WTC11 (cell line): ENCODE results near the gene KIF14. TPM values are rescaled to one million over a fixed set of nuclear protein-coding genes. Genes with fewer than 3 reads are reported as not detected.

ENCODE experiments used
- ATAC-seq: fragments of 200-7000 bp; cut with Tn5 transposase; 2 replicates; pipeline ENCODE4 v1.10.0; 2021; ENCODE audit warnings: mild to moderate bottlenecking, moderate library complexity
- CTCF ChIA-PET: fragments of 300-600 bp; sonication (Branson Sonifier 250); formaldehyde crosslinking; loops from one replicate; lab custom pipeline; 2021; ENCODE audit warnings: antibody characterized with exemption; lab: Charles Lee
- POLR2A ChIA-PET: fragments of 350-600 bp; sonication (Branson Sonifier 250); formaldehyde crosslinking; loops from one replicate; lab custom pipeline; 2021; ENCODE audit warnings: antibody characterized with exemption; lab: Charles Lee
- DNase-seq: peaks from one replicate; pipeline ENCODE4 v3.0.0; 2021; ENCODE audit warnings: low spot score
- H3K27ac Mint-ChIP-seq: 2 replicates; pipeline ENCODE4 v1.8.0; 2021; ENCODE audit warnings: mixed read lengths
- H3K27me3 Mint-ChIP-seq: 2 replicates; pipeline ENCODE4 v1.8.0; 2021; ENCODE audit warnings: low read depth, mild to moderate bottlenecking, moderate library complexity, mixed read lengths
- H3K36me3 Mint-ChIP-seq: 2 replicates; pipeline ENCODE4 v1.8.0; 2021; ENCODE audit warnings: mixed read lengths
- H3K4me1 Mint-ChIP-seq: 2 replicates; pipeline ENCODE4 v1.8.0; 2022; ENCODE audit warnings: mixed read lengths
- H3K4me3 Mint-ChIP-seq: 2 replicates; pipeline ENCODE4 v1.8.0; 2021; ENCODE audit warnings: mild to moderate bottlenecking, moderate library complexity, mixed read lengths
- H3K9me3 Mint-ChIP-seq: 2 replicates; pipeline ENCODE4 v1.8.0; 2021; ENCODE audit warnings: mixed read lengths
- ELF4 ChIP-seq: sonication (generic); formaldehyde crosslinking; IDR thresholded peaks from 2 replicates; pipeline ENCODE4 v1.8.1; 2022; ENCODE audit warnings: low read depth, mild to moderate bottlenecking, moderate library complexity, missing genetic modification reagents
- ETV6 ChIP-seq: sonication (generic); formaldehyde crosslinking; IDR thresholded peaks from 2 replicates; pipeline ENCODE4 v1.8.1; 2022; ENCODE audit warnings: mild to moderate bottlenecking, missing genetic modification reagents
- FOXP1 ChIP-seq: sonication (generic); formaldehyde crosslinking; IDR thresholded peaks from 2 replicates; pipeline ENCODE4 v1.8.0; 2022; ENCODE audit warnings: missing genetic modification reagents, mild to moderate bottlenecking, moderate library complexity, borderline replicate concordance
- GABPB1 ChIP-seq: sonication (generic); formaldehyde crosslinking; IDR thresholded peaks from 2 replicates; pipeline ENCODE4 v1.8.1; 2023; ENCODE audit warnings: mild to moderate bottlenecking, missing genetic modification reagents
- KAT7 ChIP-seq: sonication (generic); formaldehyde crosslinking; IDR thresholded peaks from 2 replicates; pipeline ENCODE4 v1.8.1; 2023; ENCODE audit warnings: missing genetic modification reagents, mild to moderate bottlenecking, borderline replicate concordance
- NR2C2 ChIP-seq: sonication (generic); formaldehyde crosslinking; IDR thresholded peaks from 2 replicates; pipeline ENCODE4 v1.8.0; 2022; ENCODE audit warnings: mild to moderate bottlenecking, missing genetic modification reagents
- NR3C1 ChIP-seq: sonication (generic); formaldehyde crosslinking; conservative IDR thresholded peaks from 2 replicates; pipeline ENCODE4 v1.8.1; 2023; ENCODE audit warnings: low read depth, mild to moderate bottlenecking, missing genetic modification reagents
- total RNA-seq: library from RNA; stranded (reverse); gene quantifications from 3 replicates; pipeline ENCODE4 v1.2.3, GENCODE V29; 2021
- TF ChIP-seq, protein P1 (sequence below): sonication (generic); formaldehyde crosslinking; IDR thresholded peaks from 2 replicates; pipeline ENCODE4 v1.8.0; 2023; ENCODE audit warnings: missing genetic modification reagents, mild to moderate bottlenecking, borderline replicate concordance
- TF ChIP-seq, protein P2 (sequence below): sonication (generic); formaldehyde crosslinking; IDR thresholded peaks from 2 replicates; pipeline ENCODE4 v1.8.1; 2022; ENCODE audit warnings: mild to moderate bottlenecking, missing genetic modification reagents, moderate library complexity, borderline replicate concordance
- TF ChIP-seq, protein P3 (sequence below): fragments of 250-450 bp; sonication (Bioruptor Pico); IDR thresholded peaks from 2 replicates; pipeline ENCODE4 v1.9.0; 2021; ENCODE audit warnings: mild to moderate bottlenecking
- TF ChIP-seq, protein P4 (sequence below): fragments of 250-450 bp; sonication (Bioruptor Pico); conservative IDR thresholded peaks from 2 replicates; pipeline ENCODE4 v1.9.0; 2021; ENCODE audit warnings: mild to moderate bottlenecking

KIF14 gene
- total RNA-seq, 1 experiment from 2014 or later: 24.4 TPM

DNA sequence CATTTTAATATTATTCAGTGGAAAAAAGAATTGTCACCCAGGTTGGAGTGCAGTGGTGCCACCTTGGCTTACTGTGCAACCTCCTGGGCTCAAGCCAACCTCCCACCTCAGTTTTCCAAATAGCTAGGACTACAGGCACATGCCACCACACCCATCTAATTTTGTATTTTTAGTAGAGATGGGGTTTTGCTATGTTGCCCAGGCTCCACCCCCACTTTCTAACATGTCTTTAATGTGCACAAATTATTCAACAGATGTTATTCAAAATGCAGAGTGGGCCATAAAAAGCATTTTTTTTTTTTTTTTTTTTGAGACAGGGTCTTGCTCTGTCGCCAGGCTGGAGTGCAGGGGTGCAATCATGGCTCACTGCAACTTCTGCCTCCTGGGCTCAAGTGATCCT lies 31.8 kb upstream of the KIF14 start:
- H3K27ac Mint-ChIP-seq: no peak overlapping the region
- no peak for ATAC-seq
- H3K4me1 Mint-ChIP-seq: peaks cover 12% of the 10 kb centered on the region
- TF ChIP-seq, protein P1, sequence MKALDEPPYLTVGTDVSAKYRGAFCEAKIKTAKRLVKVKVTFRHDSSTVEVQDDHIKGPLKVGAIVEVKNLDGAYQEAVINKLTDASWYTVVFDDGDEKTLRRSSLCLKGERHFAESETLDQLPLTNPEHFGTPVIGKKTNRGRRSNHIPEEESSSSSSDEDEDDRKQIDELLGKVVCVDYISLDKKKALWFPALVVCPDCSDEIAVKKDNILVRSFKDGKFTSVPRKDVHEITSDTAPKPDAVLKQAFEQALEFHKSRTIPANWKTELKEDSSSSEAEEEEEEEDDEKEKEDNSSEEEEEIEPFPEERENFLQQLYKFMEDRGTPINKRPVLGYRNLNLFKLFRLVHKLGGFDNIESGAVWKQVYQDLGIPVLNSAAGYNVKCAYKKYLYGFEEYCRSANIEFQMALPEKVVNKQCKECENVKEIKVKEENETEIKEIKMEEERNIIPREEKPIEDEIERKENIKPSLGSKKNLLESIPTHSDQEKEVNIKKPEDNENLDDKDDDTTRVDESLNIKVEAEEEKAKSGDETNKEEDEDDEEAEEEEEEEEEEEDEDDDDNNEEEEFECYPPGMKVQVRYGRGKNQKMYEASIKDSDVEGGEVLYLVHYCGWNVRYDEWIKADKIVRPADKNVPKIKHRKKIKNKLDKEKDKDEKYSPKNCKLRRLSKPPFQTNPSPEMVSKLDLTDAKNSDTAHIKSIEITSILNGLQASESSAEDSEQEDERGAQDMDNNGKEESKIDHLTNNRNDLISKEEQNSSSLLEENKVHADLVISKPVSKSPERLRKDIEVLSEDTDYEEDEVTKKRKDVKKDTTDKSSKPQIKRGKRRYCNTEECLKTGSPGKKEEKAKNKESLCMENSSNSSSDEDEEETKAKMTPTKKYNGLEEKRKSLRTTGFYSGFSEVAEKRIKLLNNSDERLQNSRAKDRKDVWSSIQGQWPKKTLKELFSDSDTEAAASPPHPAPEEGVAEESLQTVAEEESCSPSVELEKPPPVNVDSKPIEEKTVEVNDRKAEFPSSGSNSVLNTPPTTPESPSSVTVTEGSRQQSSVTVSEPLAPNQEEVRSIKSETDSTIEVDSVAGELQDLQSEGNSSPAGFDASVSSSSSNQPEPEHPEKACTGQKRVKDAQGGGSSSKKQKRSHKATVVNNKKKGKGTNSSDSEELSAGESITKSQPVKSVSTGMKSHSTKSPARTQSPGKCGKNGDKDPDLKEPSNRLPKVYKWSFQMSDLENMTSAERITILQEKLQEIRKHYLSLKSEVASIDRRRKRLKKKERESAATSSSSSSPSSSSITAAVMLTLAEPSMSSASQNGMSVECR: no peak
- no peak for TF ChIP-seq NR2C2 (CRISPR knock-in tag)
- no peak for DNase-seq
- H3K4me3 Mint-ChIP-seq: no peak overlapping the region
- H3K36me3 Mint-ChIP-seq: peaks cover 35% of the 10 kb centered on the region
- CTCF ChIA-PET: interaction anchor here (0.7 kb wide), 1 partner anchor 94 kb away, joined by 5 read pairs; no protein-coding TSS in a partner anchor
- no peaks in the 10 kb centered on the region for H3K9me3 Mint-ChIP-seq
- POLR2A ChIA-PET: no interaction called here
- H3K27me3 Mint-ChIP-seq: no peaks in the 10 kb centered on the region

DNA sequence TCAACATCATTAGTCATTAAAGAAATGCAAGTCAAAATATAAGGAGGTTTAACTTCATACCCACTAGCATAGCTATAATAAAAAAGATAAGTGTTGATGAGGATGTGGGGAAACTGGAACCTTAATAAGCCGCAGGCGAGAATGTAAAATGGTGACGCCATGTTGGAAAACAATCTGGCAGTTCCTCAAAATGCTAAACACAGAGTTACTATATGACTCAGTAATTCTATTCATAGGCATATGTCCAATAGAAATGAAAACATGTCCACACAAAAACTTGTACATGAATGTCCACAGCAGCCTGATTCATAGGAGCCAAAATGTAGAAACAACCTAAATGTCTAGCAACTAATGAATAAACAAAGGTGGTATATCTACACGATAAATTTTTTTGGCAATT lies 26.0 kb upstream of the KIF14 start:
- Mint-ChIP-seq H3K27ac (no peak overlapping the region), H3K36me3 (peaks cover 31% of the 10 kb centered on the region), H3K4me1 (no peaks in the 10 kb centered on the region), H3K9me3 (no peaks in the 10 kb centered on the region)
- CTCF ChIA-PET: no interaction called here
- no peak for ATAC-seq
- DNase-seq: no peak
- TF ChIP-seq NR3C1 (CRISPR knock-in tag): no peak
- TF ChIP-seq, protein P2, sequence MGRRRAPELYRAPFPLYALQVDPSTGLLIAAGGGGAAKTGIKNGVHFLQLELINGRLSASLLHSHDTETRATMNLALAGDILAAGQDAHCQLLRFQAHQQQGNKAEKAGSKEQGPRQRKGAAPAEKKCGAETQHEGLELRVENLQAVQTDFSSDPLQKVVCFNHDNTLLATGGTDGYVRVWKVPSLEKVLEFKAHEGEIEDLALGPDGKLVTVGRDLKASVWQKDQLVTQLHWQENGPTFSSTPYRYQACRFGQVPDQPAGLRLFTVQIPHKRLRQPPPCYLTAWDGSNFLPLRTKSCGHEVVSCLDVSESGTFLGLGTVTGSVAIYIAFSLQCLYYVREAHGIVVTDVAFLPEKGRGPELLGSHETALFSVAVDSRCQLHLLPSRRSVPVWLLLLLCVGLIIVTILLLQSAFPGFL (CRISPR knock-in tag): no peak
- TF ChIP-seq, protein P3, sequence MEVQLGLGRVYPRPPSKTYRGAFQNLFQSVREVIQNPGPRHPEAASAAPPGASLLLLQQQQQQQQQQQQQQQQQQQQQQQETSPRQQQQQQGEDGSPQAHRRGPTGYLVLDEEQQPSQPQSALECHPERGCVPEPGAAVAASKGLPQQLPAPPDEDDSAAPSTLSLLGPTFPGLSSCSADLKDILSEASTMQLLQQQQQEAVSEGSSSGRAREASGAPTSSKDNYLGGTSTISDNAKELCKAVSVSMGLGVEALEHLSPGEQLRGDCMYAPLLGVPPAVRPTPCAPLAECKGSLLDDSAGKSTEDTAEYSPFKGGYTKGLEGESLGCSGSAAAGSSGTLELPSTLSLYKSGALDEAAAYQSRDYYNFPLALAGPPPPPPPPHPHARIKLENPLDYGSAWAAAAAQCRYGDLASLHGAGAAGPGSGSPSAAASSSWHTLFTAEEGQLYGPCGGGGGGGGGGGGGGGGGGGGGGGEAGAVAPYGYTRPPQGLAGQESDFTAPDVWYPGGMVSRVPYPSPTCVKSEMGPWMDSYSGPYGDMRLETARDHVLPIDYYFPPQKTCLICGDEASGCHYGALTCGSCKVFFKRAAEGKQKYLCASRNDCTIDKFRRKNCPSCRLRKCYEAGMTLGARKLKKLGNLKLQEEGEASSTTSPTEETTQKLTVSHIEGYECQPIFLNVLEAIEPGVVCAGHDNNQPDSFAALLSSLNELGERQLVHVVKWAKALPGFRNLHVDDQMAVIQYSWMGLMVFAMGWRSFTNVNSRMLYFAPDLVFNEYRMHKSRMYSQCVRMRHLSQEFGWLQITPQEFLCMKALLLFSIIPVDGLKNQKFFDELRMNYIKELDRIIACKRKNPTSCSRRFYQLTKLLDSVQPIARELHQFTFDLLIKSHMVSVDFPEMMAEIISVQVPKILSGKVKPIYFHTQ (CRISPR knock-in tag): no peak
- TF ChIP-seq, all 79 proteins: peak for 0
- no peaks in the 10 kb centered on the region for H3K27me3 Mint-ChIP-seq
- POLR2A ChIA-PET: no interaction called here
- no peak overlapping the region for H3K4me3 Mint-ChIP-seq

DNA sequence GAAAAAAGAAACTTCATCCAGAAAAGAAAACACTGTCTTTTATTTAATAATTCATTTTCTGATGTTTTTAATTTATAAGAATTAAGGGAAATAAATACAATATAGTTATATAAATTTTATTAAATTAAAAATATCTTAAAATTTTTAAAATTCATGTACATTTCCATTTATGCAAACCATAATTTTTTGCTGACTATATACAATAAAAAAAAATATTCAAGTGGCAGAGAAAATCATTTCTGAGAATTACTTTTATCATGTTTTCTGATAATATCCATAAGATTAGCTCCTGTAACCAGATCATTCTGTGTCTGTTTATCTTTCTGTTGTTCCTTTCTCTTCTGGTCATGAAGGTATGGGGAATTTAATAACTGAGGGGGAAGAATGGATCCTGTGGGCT lies 23.5 kb upstream of the KIF14 start:
- ATAC-seq: no peak
- no peaks in the 10 kb centered on the region for H3K4me1 Mint-ChIP-seq
- ChIA-PET CTCF (interaction anchor here (0.6 kb wide), 1 partner anchor 1112 kb away, joined by 3 read pairs; no protein-coding TSS in a partner anchor), POLR2A (interaction anchor here (0.7 kb wide), 1 partner anchor 105 kb away, joined by 9 read pairs; no protein-coding TSS in a partner anchor)
- H3K27me3 Mint-ChIP-seq: no peaks in the 10 kb centered on the region
- H3K27ac Mint-ChIP-seq: no peak overlapping the region
- no peak for TF ChIP-seq ELF4 (CRISPR knock-in tag)
- no peak for TF ChIP-seq GABPB1 (CRISPR knock-in tag)
- no peak for TF ChIP-seq KAT7 (CRISPR knock-in tag)
- no peak for TF ChIP-seq FOXP1 (CRISPR knock-in tag)
- TF ChIP-seq ETV6 (CRISPR knock-in tag): no peak
- TF ChIP-seq, protein P4, sequence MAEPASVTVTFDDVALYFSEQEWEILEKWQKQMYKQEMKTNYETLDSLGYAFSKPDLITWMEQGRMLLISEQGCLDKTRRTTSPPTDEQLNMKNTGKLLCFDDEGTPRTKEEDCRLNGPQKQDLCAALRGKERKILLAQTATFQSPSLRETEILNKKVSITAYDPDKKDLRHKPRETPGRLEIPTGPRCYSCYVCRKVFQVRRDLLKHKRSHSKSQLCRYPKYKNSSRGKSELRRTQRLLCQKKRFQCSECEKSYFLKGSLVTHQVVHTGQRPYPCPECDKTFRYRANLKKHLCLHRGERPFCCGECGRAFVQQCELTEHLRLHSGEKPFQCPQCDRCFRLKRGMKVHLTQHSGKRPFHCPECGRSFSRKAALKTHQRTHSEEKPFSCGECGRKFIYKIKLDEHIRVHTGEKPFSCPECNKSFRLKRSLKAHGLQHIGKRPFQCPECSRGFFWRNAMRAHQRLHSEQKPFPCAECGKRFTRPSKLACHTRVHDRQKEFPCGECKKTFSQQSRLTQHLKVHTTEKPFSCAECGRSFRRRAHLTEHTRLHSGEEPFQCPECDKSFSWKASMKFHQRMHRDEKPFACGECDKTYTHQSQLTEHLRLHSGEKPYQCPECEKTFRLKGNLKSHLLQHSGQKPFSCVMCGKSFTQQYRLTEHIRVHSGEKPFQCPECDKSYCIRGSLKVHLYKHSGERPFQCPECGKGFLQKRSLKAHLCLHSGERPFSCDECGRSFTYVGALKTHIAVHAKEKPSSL (CRISPR knock-in tag): no peak
- DNase-seq: no peak
- no peaks in the 10 kb centered on the region for H3K9me3 Mint-ChIP-seq
- H3K36me3 Mint-ChIP-seq: peaks cover 31% of the 10 kb centered on the region
- no peak overlapping the region for H3K4me3 Mint-ChIP-seq
